MCF 10A (cell line): ENCODE measurements around the gene PPP1R13L. TPM values are rescaled to one million over a fixed set of nuclear protein-coding genes. Genes with fewer than 3 reads are reported as not detected.
A peak's percentile ranks its signal among the peaks of the same experiment; 100 is the strongest.

Experiments used
- BruUV-seq: library from RNA; stranded (reverse); fragments of 400-500 nt; replicated peaks from 2 replicates; lab custom pipeline; 2021; lab: Mats Ljungman, UMichigan
- CTCF ChIA-PET: fragments of 300-600 bp; sonication (Branson Sonifier 250); formaldehyde crosslinking; extraction: SDS; loops from one replicate; lab custom pipeline; 2021; ENCODE audit warnings: antibody characterized with exemption, inconsistent platforms; lab: Yijun Ruan, JAX
- POLR2A ChIA-PET: fragments of 300-600, 350-650 bp; sonication (Branson Sonifier 250); formaldehyde crosslinking; extraction: SDS; loops from one replicate; lab custom pipeline; 2020; ENCODE audit warnings: antibody characterized with exemption, inconsistent platforms; lab: Yijun Ruan, JAX
- DNase-seq: peaks from one replicate; pipeline ENCODE4 v3.0.0-alpha.2; 2018; ENCODE audit not compliant: unreplicated experiment
- H3K27ac Mint-ChIP-seq: one replicate; pipeline ENCODE4 v1.8.0; 2022; ENCODE audit warnings: mild to moderate bottlenecking, low read depth, mixed read lengths; ENCODE audit not compliant: unreplicated experiment
- H3K27me3 Mint-ChIP-seq: one replicate; pipeline ENCODE4 v1.8.0; 2022; ENCODE audit warnings: mixed read lengths; ENCODE audit not compliant: insufficient read depth, unreplicated experiment
- H3K36me3 Mint-ChIP-seq: one replicate; pipeline ENCODE4 v1.8.0; 2022; ENCODE audit warnings: mild to moderate bottlenecking, moderate library complexity, mixed read lengths; ENCODE audit not compliant: insufficient read depth, unreplicated experiment
- H3K4me1 Mint-ChIP-seq: one replicate; pipeline ENCODE4 v1.8.0; 2022; ENCODE audit warnings: mixed read lengths; ENCODE audit not compliant: insufficient read depth, unreplicated experiment
- H3K4me3 Mint-ChIP-seq: one replicate; pipeline ENCODE4 v1.8.0; 2022; ENCODE audit warnings: mild to moderate bottlenecking, moderate library complexity, mixed read lengths; ENCODE audit not compliant: unreplicated experiment
- H3K9me3 Mint-ChIP-seq: one replicate; pipeline ENCODE4 v1.8.0; 2022; ENCODE audit warnings: mixed read lengths; ENCODE audit not compliant: unreplicated experiment
- CTCF ChIP-seq: fragments of 200-600 bp; IDR thresholded peaks from one replicate; pipeline ENCODE4 v1.8.0; 2022; ENCODE audit warnings: antibody characterized with exemption, mild to moderate bottlenecking; ENCODE audit not compliant: unreplicated experiment
- intact Hi-C: fragments of 100-400 bp; cut with micrococcal nuclease; formaldehyde crosslinking; loops from 2 replicates; pipeline ENCODE4 v1.14.1; 2022
- total RNA-seq: library from RNA; stranded (reverse); gene quantifications from 2 replicates; pipeline ENCODE4 v1.2.3, GENCODE V29; 2022

PPP1R13L gene
- total RNA-seq, 1 experiment from 2014 or later = 161 TPM

GRCh38 chr19:45450012-45450333 lies 45.1 kb upstream of the PPP1R13L start:
- peak overlapping the region; percentile 100 for H3K27ac Mint-ChIP-seq
- DNase-seq = no peak
- BruUV-seq = no TSS peak
- no peaks in the 10 kb centered on the region for H3K27me3 Mint-ChIP-seq
- H3K9me3 Mint-ChIP-seq = no peaks in the 10 kb centered on the region
- peaks cover 18% of the 10 kb centered on the region for H3K36me3 Mint-ChIP-seq
- intact Hi-C loops = loop anchor here (2.0 kb wide), 1 partner anchor 19 kb away; no protein-coding TSS in a partner anchor
- CTCF ChIA-PET = interaction anchor here (1.3 to 1.9 kb wide), 2 partner anchors 10 to 19 kb away, joined by 4 to 11 read pairs; partner anchors contain the start of gene FOSB
- H3K4me1 Mint-ChIP-seq = peaks cover 54% of the 10 kb centered on the region
- POLR2A ChIA-PET = interaction anchor here (0.8 to 7.8 kb wide), 7 partner anchors 11 to 272 kb away, joined by 3 to 148 read pairs (median 5); partner anchors contain the start of genes BLOC1S3, FOSB and TRAPPC6A
- peak overlapping the region; percentile 86 for H3K4me3 Mint-ChIP-seq
- no peak for TF ChIP-seq CTCF

DNA sequence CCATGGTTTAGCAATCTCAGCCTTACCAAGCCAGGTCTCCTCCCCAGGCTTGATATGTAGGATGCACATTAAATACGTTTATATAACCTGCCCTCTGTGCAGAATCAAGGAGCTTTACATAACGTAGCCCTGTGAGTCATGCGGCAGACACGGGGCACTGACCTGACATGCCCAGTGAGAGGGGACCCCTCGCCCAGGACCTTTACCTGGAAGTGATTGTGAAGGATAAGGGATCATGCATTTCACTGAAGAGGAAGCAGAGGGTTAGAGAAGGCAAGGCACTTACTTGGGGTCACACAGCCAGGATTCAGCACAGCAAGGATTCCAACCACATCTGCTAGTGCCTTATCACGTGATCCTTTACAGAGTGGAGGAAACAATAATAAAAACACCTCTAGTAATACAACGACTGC lies 44.0 kb upstream of the PPP1R13L start:
- H3K27ac Mint-ChIP-seq = peak overlapping the region; percentile 100
- DNase-seq = peak; percentile 91
- H3K27me3 Mint-ChIP-seq = no peaks in the 10 kb centered on the region
- H3K36me3 Mint-ChIP-seq = peaks cover 18% of the 10 kb centered on the region
- no peaks in the 10 kb centered on the region for H3K9me3 Mint-ChIP-seq
- ChIA-PET POLR2A (interaction anchor here (0.6 to 7.8 kb wide), 15 partner anchors 10 to 376 kb away, joined by 3 to 148 read pairs (median 4); partner anchors contain the start of genes BLOC1S3, ERCC1, FOSB and OPA3), CTCF (interaction anchor here (0.6 to 3.3 kb wide), 7 partner anchors 8 to 37 kb away, joined by 3 to 11 read pairs (median 4); partner anchors contain the start of gene FOSB)
- H3K4me1 Mint-ChIP-seq = peaks cover 52% of the 10 kb centered on the region
- intact Hi-C loops = no loop called here
- no TSS peak for BruUV-seq
- H3K4me3 Mint-ChIP-seq = peak overlapping the region; percentile 86
- TF ChIP-seq CTCF = no peak

- POLR2A ChIA-PET = interaction anchor here (0.5 to 7.8 kb wide), 13 partner anchors 10 to 376 kb away, joined by 3 to 148 read pairs (median 5); partner anchors contain the start of genes BLOC1S3, ERCC1, FOSB and PPP1R13L
- BruUV-seq = no TSS peak
- CTCF ChIA-PET = interaction anchor here (0.7 to 3.3 kb wide), 6 partner anchors 9 to 30 kb away, joined by 3 to 11 read pairs (median 6); partner anchors contain the start of gene FOSB
- no peak for DNase-seq
- H3K4me3 Mint-ChIP-seq = peak overlapping the region; percentile 86
- no peaks in the 10 kb centered on the region for H3K27me3 Mint-ChIP-seq
- H3K9me3 Mint-ChIP-seq = no peaks in the 10 kb centered on the region
- peaks cover 52% of the 10 kb centered on the region for H3K4me1 Mint-ChIP-seq
- peaks cover 18% of the 10 kb centered on the region for H3K36me3 Mint-ChIP-seq
- no peak for TF ChIP-seq CTCF
- H3K27ac Mint-ChIP-seq = peak overlapping the region; percentile 100
- intact Hi-C loops = no loop called here
Observed at GRCh38 chr19:45448425-45448756, 43.5 kb upstream of the PPP1R13L start.

GRCh38 chr19:45446944-45447343 lies 42.1 kb upstream of the PPP1R13L start:
- H3K4me3 Mint-ChIP-seq = no peak overlapping the region
- BruUV-seq = no TSS peak
- TF ChIP-seq CTCF = no peak
- no peaks in the 10 kb centered on the region for H3K27me3 Mint-ChIP-seq
- CTCF ChIA-PET = interaction anchor here (0.6 to 3.7 kb wide), 5 partner anchors 11 to 33 kb away, joined by 4 to 22 read pairs (median 10); partner anchors contain the start of gene FOSB
- peak; percentile 87 for DNase-seq
- H3K27ac Mint-ChIP-seq = peak overlapping the region; percentile 100
- peaks cover 57% of the 10 kb centered on the region for H3K4me1 Mint-ChIP-seq
- POLR2A ChIA-PET = interaction anchor here (0.6 to 7.8 kb wide), 10 partner anchors 9 to 486 kb away, joined by 3 to 148 read pairs (median 4); partner anchors contain the start of genes FOSB and PPP1R13L
- intact Hi-C loops = no loop called here
- no peaks in the 10 kb centered on the region for H3K9me3 Mint-ChIP-seq
- H3K36me3 Mint-ChIP-seq = peaks cover 18% of the 10 kb centered on the region
